Endothelial cell of umbilical vein (primary cell): ENCODE results near the gene GANC. TPM values are rescaled to one million over a fixed set of nuclear protein-coding genes. Genes with fewer than 3 reads are reported as not detected.

Experiments
- BruUV-seq: library from RNA; stranded (reverse); fragments of 400-500 nt; replicated peaks from 2 replicates; lab custom pipeline; 2021; lab: Mats Ljungman, UMichigan
- CTCF ChIA-PET: fragments of 300-600, 350-600 bp; sonication (Branson Sonifier 250); formaldehyde crosslinking; loops from one replicate; lab custom pipeline; 2021; ENCODE audit warnings: antibody characterized with exemption, inconsistent platforms; lab: Charles Lee
- POLR2A ChIA-PET: fragments of 300-600, 350-600 bp; sonication (Branson Sonifier 250); formaldehyde crosslinking; loops from one replicate; lab custom pipeline; 2021; ENCODE audit warnings: antibody characterized with exemption, inconsistent platforms; lab: Charles Lee
- DNase-seq: peaks from one replicate; pipeline ENCODE4 v3.0.0-alpha.2; 2011; ENCODE audit warnings: low read depth, low spot score
- FAIRE-seq: peaks from 2 replicates; lab custom pipeline; 2011; peaks lifted over from hg19 to GRCh38; lab: Jason Lieb, UNC
- H2AFZ ChIP-seq: 2 replicates; pipeline ENCODE4 v1.6.0; 2012; ENCODE audit warnings: low read depth, low read length, control low read depth, inconsistent platforms
- H3K27ac ChIP-seq: 2 replicates; pipeline ENCODE4 v1.5.1; 2011; ENCODE audit warnings: low read depth, mild to moderate bottlenecking, control low read depth, low read length, moderate library complexity; ENCODE audit not compliant: insufficient read depth
- H3K27me3 ChIP-seq, 2 experiments: 2 replicates each; pipeline versions ENCODE4 v1.6.0 to v1.6.1; 2011; ENCODE audit warnings: low read length in 2 of 2, mixed read lengths in 1 of 2; ENCODE audit not compliant: control insufficient read depth in 2 of 2, insufficient read depth in 2 of 2
- H3K36me3 ChIP-seq, 2 experiments: 2 replicates in 1 of 2; 3 replicates in 1 of 2; pipeline ENCODE4 v1.5.1; 2011; ENCODE audit warnings: low read length in 2 of 2, mild to moderate bottlenecking in 1 of 2, moderate library complexity in 1 of 2; ENCODE audit not compliant: control insufficient read depth in 2 of 2, insufficient read depth in 2 of 2; ENCODE audit errors: extremely low read depth in 1 of 2
- H3K4me1 ChIP-seq: 3 replicates; pipeline ENCODE4 v1.5.1; 2011; ENCODE audit warnings: mild to moderate bottlenecking, low read length; ENCODE audit not compliant: control insufficient read depth, insufficient read depth; ENCODE audit errors: extremely low read depth
- H3K4me2 ChIP-seq: 2 replicates; pipeline ENCODE4 v1.6.1; 2011; ENCODE audit warnings: low read length, control low read depth, mixed read lengths; ENCODE audit not compliant: insufficient read depth
- H3K4me3 ChIP-seq, 3 experiments: fragments of 200-600 bp in 1 of 3; sonication (generic), shearing (Covaris generic) in 1 of 3; replicated peaks in 1 of 3; 2 replicates each; pipeline ENCODE4 v1.5.1; 2011 to 2016; ENCODE audit warnings: control low read depth in 3 of 3, low read length in 3 of 3, mild to moderate bottlenecking in 2 of 3, inconsistent platforms in 1 of 3, low read depth in 1 of 3, moderate library complexity in 1 of 3; ENCODE audit not compliant: insufficient read depth in 1 of 3
- H3K79me2 ChIP-seq: 2 replicates; pipeline ENCODE4 v1.6.0; 2012; ENCODE audit warnings: low read length, inconsistent platforms; ENCODE audit not compliant: control insufficient read depth, insufficient read depth
- H3K9ac ChIP-seq: replicated peaks from 2 replicates; pipeline ENCODE3; 2011; ENCODE audit warnings: low read length, control low read depth; ENCODE audit not compliant: insufficient read depth; ENCODE audit errors: extremely low read depth
- H3K9me1 ChIP-seq: replicated peaks from 3 replicates; pipeline ENCODE4 v1.6.0; 2011; ENCODE audit warnings: mild to moderate bottlenecking, low read length; ENCODE audit not compliant: control insufficient read depth, insufficient read depth; ENCODE audit errors: extremely low read depth
- H3K9me3 ChIP-seq: replicated peaks from 2 replicates; pipeline ENCODE4 v1.5.1; 2012; ENCODE audit warnings: low read length, inconsistent platforms; ENCODE audit not compliant: control insufficient read depth, insufficient read depth
- H4K20me1 ChIP-seq: replicated peaks from 2 replicates; pipeline ENCODE3; 2011; ENCODE audit warnings: mild to moderate bottlenecking, low read length; ENCODE audit not compliant: control insufficient read depth, insufficient read depth; ENCODE audit errors: extremely low read depth
- EZH2 ChIP-seq: IDR thresholded peaks from 2 replicates; pipeline ENCODE4 v1.6.1; 2012; ENCODE audit warnings: borderline replicate concordance, low read depth, mild to moderate bottlenecking, moderate library complexity, low read length, inconsistent platforms; ENCODE audit not compliant: severe bottlenecking
- FOS ChIP-seq: IDR thresholded peaks from 2 replicates; pipeline ENCODE4 v1.6.1; 2011; ENCODE audit warnings: mild to moderate bottlenecking, low read length, moderate library complexity, borderline replicate concordance; ENCODE audit not compliant: insufficient read depth
- GATA2 ChIP-seq: IDR thresholded peaks from 2 replicates; pipeline ENCODE4 v1.7.0; 2011; ENCODE audit warnings: low read depth, mild to moderate bottlenecking, moderate library complexity, mixed read lengths, low read length; ENCODE audit not compliant: insufficient read length, insufficient read depth
- JUN ChIP-seq: IDR thresholded peaks from 2 replicates; pipeline ENCODE4 v1.6.1; 2011; ENCODE audit warnings: borderline replicate concordance, low read depth; ENCODE audit not compliant: insufficient read length, insufficient read depth
- MYC ChIP-seq: IDR thresholded peaks from one replicate; pipeline ENCODE4 v1.6.1; 2011; ENCODE audit warnings: mild to moderate bottlenecking, low read depth, low read length
- POLR2A ChIP-seq: IDR thresholded peaks from 2 replicates; pipeline ENCODE4 v1.6.1; 2012; ENCODE audit warnings: low read depth, mild to moderate bottlenecking, control low read depth, low read length
- POLR2AphosphoS5 ChIP-seq: IDR thresholded peaks from 2 replicates; pipeline ENCODE4 v1.6.1; 2012; ENCODE audit warnings: low read depth, mild to moderate bottlenecking, control low read depth, low read length, moderate library complexity; ENCODE audit not compliant: insufficient read depth
- dilution Hi-C: fragments of 300-500 bp; cut with MboI; formaldehyde crosslinking; loops from one replicate; pipeline ENCODE4 v1.15.0; 2019; ENCODE audit warnings: low sequenced_read_pairs; ENCODE audit not compliant: extremely low pct_ligation_motif_present
- intact Hi-C: fragments of 100-400 bp; cut with micrococcal nuclease; formaldehyde crosslinking; loops from one replicate; pipeline ENCODE4 v1.10.0; 2022
- polyA plus RNA-seq, 4 experiments: library from polyadenylated mRNA; depleted of rRNA in 3 of 4; stranded (reverse) in 3 of 4; unstranded in 1 of 4; fragments of >200 nt; gene quantifications; 2 replicates each; pipeline versions ENCODE4 v1.2.1 to v1.2.3, GENCODE V29; 2011 to 2012; ENCODE audit warnings: missing spikeins in 1 of 4
- total RNA-seq: library from RNA; stranded (reverse); gene quantifications from 2 replicates; pipeline ENCODE4 v1.2.3, GENCODE V29; 2021
- TF ChIP-seq, protein P1 (sequence below): IDR thresholded peaks from 2 replicates; pipeline ENCODE4 v1.6.1; 2011; ENCODE audit not compliant: insufficient read depth, insufficient read length
- TF ChIP-seq, protein P2 (sequence below), 2 donors: IDR thresholded peaks; 1 replicate in 1 of 2; 2 replicates in 1 of 2; pipeline ENCODE4 v1.5.1; 2011; ENCODE audit warnings: low read length in 2 of 2, mild to moderate bottlenecking in 2 of 2, moderate library complexity in 2 of 2, control low read depth in 1 of 2, inconsistent platforms in 1 of 2, low read depth in 1 of 2; ENCODE audit not compliant: insufficient read depth in 1 of 2; ENCODE audit errors: extremely low read depth in 1 of 2

The GANC gene
- total and polyA plus RNA-seq, 2 donors (not counting 3 experiments of a cell fraction or from before 2014, with no cell fraction given) = 8.5 to 17.8 TPM

DNA sequence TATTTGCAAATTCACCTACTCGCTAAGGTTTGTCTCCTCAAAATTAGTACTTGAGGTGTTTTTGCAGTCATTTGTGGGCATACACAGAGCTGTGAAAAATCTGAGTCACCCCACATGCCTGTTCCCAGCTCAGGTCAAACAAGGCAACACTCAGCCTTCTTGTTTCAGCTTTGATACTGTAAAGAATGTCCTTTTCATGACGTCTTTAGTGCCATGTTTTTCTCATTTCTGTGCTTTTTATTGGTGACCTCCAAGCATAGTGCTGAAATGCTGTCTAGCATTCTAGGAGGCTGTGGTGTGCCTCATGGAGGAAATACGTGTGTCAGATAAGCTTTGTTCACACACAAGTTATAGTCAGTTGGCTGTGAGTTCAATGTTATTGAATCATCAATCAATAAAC lies 95.1 kb downstream of the GANC start:
- no peaks in the 10 kb centered on the region for H3K9me1 ChIP-seq
- H3K36me3 ChIP-seq = no peaks in the 10 kb centered on the region
- DNase-seq (no peak), FAIRE-seq (no peak)
- peaks cover 0 to 3% of the 10 kb centered on the region in 2 experiments for H3K27me3 ChIP-seq
- H3K9me3 ChIP-seq = no peaks in the 10 kb centered on the region
- no peak overlapping the region for H3K4me3 ChIP-seq
- TF ChIP-seq JUN (no peak), POLR2AphosphoS5 (no peak), FOS (no peak), POLR2A (no peak)
- TF ChIP-seq, protein P1, sequence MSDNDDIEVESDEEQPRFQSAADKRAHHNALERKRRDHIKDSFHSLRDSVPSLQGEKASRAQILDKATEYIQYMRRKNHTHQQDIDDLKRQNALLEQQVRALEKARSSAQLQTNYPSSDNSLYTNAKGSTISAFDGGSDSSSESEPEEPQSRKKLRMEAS = no peak
- TF ChIP-seq, protein P2, sequence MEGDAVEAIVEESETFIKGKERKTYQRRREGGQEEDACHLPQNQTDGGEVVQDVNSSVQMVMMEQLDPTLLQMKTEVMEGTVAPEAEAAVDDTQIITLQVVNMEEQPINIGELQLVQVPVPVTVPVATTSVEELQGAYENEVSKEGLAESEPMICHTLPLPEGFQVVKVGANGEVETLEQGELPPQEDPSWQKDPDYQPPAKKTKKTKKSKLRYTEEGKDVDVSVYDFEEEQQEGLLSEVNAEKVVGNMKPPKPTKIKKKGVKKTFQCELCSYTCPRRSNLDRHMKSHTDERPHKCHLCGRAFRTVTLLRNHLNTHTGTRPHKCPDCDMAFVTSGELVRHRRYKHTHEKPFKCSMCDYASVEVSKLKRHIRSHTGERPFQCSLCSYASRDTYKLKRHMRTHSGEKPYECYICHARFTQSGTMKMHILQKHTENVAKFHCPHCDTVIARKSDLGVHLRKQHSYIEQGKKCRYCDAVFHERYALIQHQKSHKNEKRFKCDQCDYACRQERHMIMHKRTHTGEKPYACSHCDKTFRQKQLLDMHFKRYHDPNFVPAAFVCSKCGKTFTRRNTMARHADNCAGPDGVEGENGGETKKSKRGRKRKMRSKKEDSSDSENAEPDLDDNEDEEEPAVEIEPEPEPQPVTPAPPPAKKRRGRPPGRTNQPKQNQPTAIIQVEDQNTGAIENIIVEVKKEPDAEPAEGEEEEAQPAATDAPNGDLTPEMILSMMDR (IDR thresholded peaks at IDR 0.05; ENCODE audit: extremely low read depth in 1 of 2, insufficient read depth in 1 of 2, low read depth in 1 of 2, low read length in 2 of 2) = no peak
- H3K4me2 ChIP-seq = no peak overlapping the region
- dilution Hi-C loops (no loop called here), intact Hi-C loops (no loop called here)
- no peak overlapping the region for H3K27ac ChIP-seq
- H3K9ac ChIP-seq = no peak overlapping the region
- no peak overlapping the region for H2AFZ ChIP-seq
- CTCF ChIA-PET = interaction anchor here (0.7 to 2.5 kb wide), 5 partner anchors 8 to 31 kb away, joined by 3 to 13 read pairs (median 4); no protein-coding TSS in a partner anchor
- POLR2A ChIA-PET = no interaction called here
- no TSS peak for BruUV-seq
- H3K79me2 ChIP-seq = no peaks in the 10 kb centered on the region
- no peaks in the 10 kb centered on the region for H3K4me1 ChIP-seq
- H4K20me1 ChIP-seq = no peaks in the 10 kb centered on the region

DNA sequence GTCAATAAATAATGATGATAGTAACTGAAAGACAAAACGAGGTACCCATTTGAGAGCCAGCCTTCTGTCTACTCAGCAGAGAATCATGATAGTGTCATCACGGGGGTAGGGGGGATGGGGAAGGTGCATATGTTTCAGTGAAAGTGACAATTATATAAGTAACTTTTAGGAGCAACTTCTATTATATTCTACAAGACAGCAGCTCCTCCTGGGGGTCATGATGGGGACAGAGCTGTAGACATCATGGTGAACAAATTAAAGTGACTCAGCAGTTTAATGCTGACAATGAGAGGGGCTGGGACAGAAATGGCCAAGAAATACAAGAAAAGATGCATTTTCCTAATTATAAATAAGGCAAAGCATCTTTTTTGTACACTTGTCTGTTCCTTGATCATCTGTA lies 98.1 kb downstream of the GANC start:
- no peak overlapping the region for H2AFZ ChIP-seq
- H3K36me3 ChIP-seq = no peaks in the 10 kb centered on the region
- H3K79me2 ChIP-seq = no peaks in the 10 kb centered on the region
- DNase-seq = no peak
- H4K20me1 ChIP-seq = no peaks in the 10 kb centered on the region
- no peaks in the 10 kb centered on the region for H3K9me1 ChIP-seq
- intact Hi-C loops = no loop called here
- FAIRE-seq = peak; percentile 26
- H3K27me3 ChIP-seq = peaks cover 0 to 3% of the 10 kb centered on the region in 2 experiments
- no peak overlapping the region for H3K4me2 ChIP-seq
- no peak overlapping the region for H3K9ac ChIP-seq
- H3K27ac ChIP-seq = no peak overlapping the region
- no peaks in the 10 kb centered on the region for H3K4me1 ChIP-seq
- ChIA-PET CTCF (no interaction called here), POLR2A (no interaction called here)
- no TSS peak for BruUV-seq
- dilution Hi-C loops = no loop called here
- H3K4me3 ChIP-seq = no peak overlapping the region
- TF ChIP-seq MYC (no peak), FOS (no peak), EZH2 (no peak), JUN (no peak), POLR2AphosphoS5 (no peak), POLR2A (no peak), GATA2 (no peak)
- TF ChIP-seq, protein P1 = no peak
- TF ChIP-seq, protein P2 (IDR thresholded peaks at IDR 0.05; ENCODE audit: extremely low read depth in 1 of 2, insufficient read depth in 1 of 2, low read depth in 1 of 2, low read length in 2 of 2) = no peak
- H3K9me3 ChIP-seq = no peaks in the 10 kb centered on the region
